ENCODE results near the gene ETV7. TPM values are rescaled to one million over a fixed set of nuclear protein-coding genes. Genes with fewer than 3 reads are reported as not detected.

The ETV7 gene
- total RNA-seq, 1 donor from 2014 or later: 0.47 TPM

DNA sequence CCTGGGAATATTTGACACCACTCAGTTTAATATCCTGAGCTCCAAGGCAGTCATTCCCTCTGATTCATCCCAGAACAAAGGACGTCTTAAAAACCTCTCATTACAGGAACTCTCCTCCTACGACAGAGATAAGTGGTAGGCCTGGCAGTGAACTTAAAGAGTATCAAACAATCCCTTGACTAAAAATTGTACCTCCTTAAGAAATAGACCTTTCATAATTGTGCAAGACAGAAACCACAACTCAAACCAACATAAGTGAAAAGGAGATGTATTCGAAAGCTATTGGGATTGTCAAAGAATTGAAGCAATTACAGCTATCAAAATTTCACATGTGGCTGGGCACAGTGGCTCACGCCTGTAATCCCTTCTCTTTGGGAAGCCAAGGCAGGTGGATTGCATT lies 31.6 kb downstream of the ETV7 start:
- Mint-ChIP-seq H3K4me1 (ENCODE audit: low read depth) (peaks cover 38% of the 10 kb centered on the region), H3K27ac (peak overlapping the region; percentile 50), H3K36me3 (ENCODE audit: low read depth) (peaks cover 2% of the 10 kb centered on the region), H3K27me3 (ENCODE audit: insufficient read depth) (peaks cover 40% of the 10 kb centered on the region), H3K9me3 (peaks cover 10% of the 10 kb centered on the region), H3K4me3 (no peak overlapping the region)
- no peak for DNase-seq (ENCODE audit: low spot score)
- intact Hi-C loops (cut with micrococcal nuclease): no loop called here

DNA sequence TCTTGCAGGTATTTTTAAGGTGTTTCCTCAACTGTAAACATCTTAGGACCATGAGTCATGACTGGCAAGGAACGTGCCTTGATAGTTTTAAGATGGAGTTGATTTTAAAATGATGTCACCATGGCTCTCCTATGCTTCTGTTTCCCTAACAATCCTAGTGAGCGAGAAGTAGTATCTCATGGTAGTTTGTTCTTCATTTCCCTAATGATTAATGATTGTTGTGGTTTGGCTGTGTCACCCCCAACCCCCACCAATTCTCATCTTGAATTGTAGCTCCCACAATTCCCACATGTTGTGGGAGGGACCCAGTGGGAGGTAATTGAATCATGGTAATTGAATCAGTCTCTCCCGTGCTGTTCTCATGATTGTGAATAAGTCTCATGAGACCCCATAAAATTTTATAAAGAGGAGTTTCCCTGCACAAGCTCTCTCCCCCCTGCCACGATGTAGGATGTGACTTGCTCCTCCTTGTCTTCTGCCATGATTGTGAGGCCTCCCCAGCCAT lies 34.0 kb downstream of the ETV7 start:
- no peak overlapping the region for H3K27ac Mint-ChIP-seq
- H3K36me3 Mint-ChIP-seq (ENCODE audit: low read depth): peaks cover 2% of the 10 kb centered on the region
- no peak overlapping the region for H3K4me3 Mint-ChIP-seq
- peaks cover 25% of the 10 kb centered on the region for H3K4me1 Mint-ChIP-seq (ENCODE audit: low read depth)
- H3K9me3 Mint-ChIP-seq: peaks cover 10% of the 10 kb centered on the region
- H3K27me3 Mint-ChIP-seq (ENCODE audit: insufficient read depth): peaks cover 50% of the 10 kb centered on the region
- DNase-seq (ENCODE audit: low spot score): no peak
- intact Hi-C loops (cut with micrococcal nuclease): no loop called here

GRCh38 chr6:36352477-36353157 lies 34.9 kb downstream of the ETV7 start:
- Mint-ChIP-seq H3K27ac (no peak overlapping the region), H3K9me3 (peaks cover 10% of the 10 kb centered on the region), H3K4me3 (no peak overlapping the region), H3K4me1 (ENCODE audit: low read depth) (peaks cover 16% of the 10 kb centered on the region), H3K27me3 (ENCODE audit: insufficient read depth) (peaks cover 52% of the 10 kb centered on the region), H3K36me3 (ENCODE audit: low read depth) (peaks cover 2% of the 10 kb centered on the region)
- DNase-seq (ENCODE audit: low spot score): no peak
- intact Hi-C loops (cut with micrococcal nuclease): no loop called here

DNA sequence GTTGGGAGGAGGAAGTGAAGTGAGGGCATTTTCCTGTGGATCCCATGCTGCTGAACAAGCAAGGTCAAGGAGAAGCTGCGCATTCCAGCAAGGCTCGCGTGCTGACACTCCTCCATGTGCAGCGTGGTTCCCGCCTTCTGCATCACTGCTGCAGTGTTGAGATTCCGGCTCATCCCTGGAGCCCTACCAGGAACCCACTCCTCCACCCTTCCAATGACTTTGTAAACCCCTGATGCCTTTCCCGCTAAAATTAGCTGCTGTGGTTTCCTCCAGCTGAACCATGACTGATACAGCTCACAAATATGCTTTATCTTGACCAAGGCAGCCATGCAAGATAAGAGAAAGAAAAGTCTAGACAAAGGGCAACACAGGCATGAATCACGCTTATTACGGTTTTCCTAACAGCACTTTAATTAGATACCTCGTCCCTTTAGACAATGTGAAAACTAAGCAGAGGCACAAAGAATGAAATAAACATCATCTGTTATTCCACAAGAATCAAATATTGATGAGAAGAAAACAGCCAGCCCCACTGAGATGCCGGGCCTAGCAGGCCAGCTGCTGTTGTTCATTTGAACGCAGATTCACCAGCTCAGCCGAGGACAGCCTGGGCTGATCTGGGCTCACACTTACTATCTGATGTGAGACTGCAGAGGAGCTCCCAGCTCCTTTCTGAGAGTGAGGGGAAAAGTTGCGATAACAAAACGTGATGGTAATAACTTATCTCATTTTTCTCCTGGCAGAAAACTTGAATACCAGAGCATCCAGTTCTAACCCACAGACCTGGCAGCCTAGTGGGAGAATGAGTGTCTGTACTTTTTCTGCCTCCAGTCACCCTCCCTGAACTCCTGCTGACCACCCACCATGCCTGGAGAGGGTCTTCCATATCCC lies 36.5 kb downstream of the ETV7 start:
- no peak for DNase-seq (ENCODE audit: low spot score)
- Mint-ChIP-seq H3K9me3 (peaks cover 10% of the 10 kb centered on the region), H3K4me1 (ENCODE audit: low read depth) (peaks cover 6% of the 10 kb centered on the region), H3K27ac (no peak overlapping the region), H3K36me3 (ENCODE audit: low read depth) (peaks cover 2% of the 10 kb centered on the region), H3K27me3 (ENCODE audit: insufficient read depth) (peaks cover 52% of the 10 kb centered on the region), H3K4me3 (no peak overlapping the region)
- intact Hi-C loops (cut with micrococcal nuclease): no loop called here

DNA sequence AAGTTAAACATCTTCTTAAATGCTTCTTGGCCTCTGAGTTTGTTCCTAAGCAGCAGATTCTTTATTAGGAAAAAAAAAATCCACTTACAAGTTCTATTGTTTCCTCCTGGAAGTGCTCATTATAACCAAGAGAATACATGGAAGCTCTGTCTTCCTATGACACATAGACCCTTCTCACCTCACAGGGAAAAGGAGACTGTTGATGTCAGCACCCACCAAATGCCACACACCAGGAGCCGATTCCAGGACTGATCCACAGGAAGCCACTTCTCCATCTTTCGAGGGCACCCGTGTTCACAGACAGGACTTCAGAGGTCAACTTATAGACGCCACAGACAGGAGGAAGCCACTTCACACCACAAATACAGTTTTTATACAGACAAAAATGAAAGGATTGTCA lies 37.4 kb downstream of the ETV7 start:
- intact Hi-C loops (cut with micrococcal nuclease): no loop called here
- DNase-seq (ENCODE audit: low spot score): no peak
- Mint-ChIP-seq H3K9me3 (peaks cover 10% of the 10 kb centered on the region), H3K4me3 (no peak overlapping the region), H3K27me3 (ENCODE audit: insufficient read depth) (peaks cover 46% of the 10 kb centered on the region), H3K4me1 (ENCODE audit: low read depth) (no peaks in the 10 kb centered on the region), H3K27ac (no peak overlapping the region), H3K36me3 (ENCODE audit: low read depth) (peaks cover 2% of the 10 kb centered on the region)

DNA sequence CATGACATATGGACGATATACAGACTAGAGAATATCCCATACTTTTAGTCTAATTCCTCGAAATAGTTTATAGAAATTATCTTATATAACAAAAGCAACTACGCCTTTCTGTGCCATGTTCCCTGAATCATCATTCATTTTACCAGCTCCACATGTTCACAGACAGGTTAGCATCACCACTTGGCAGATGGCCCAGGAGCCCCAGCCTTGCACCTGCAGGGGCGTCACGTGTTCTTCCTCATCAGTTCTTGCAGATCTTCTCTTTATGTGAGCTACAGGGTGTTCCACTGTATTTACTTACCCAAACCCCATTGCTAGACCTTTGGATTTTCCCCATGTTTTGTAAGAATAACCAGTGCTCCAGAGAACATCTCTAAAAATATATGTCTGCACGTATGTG lies 38.2 kb downstream of the ETV7 start:
- no peak for DNase-seq (ENCODE audit: low spot score)
- Mint-ChIP-seq H3K4me3 (no peak overlapping the region), H3K27me3 (ENCODE audit: insufficient read depth) (peaks cover 39% of the 10 kb centered on the region)

DNA sequence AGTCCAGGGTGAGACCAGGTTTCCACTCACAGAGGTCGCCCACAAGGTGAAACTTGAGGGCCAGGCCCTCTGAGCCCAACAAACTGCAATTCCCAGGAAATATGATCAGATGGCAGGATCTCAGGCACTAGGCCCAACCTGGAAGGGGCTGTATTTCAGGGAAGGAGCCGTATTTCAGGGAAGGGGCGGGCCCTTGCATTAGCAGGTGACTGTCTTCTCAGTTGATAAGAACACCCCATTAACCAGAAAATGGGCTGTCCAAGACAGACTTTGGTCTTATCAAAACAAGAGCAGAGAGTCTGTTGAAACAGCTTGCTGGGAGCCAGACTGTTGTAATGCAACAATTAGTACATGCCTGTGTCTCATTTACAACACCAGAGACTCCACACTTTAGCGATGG lies 39.8 kb downstream of the ETV7 start:
- H3K4me1 Mint-ChIP-seq (ENCODE audit: low read depth): no peaks in the 10 kb centered on the region
- DNase-seq (ENCODE audit: low spot score): no peak
- H3K9me3 Mint-ChIP-seq: peaks cover 3% of the 10 kb centered on the region
- H3K27me3 Mint-ChIP-seq (ENCODE audit: insufficient read depth): peaks cover 28% of the 10 kb centered on the region
- intact Hi-C loops (cut with micrococcal nuclease): no loop called here
- H3K36me3 Mint-ChIP-seq (ENCODE audit: low read depth): no peaks in the 10 kb centered on the region
- no peak overlapping the region for H3K27ac Mint-ChIP-seq
- H3K4me3 Mint-ChIP-seq: no peak overlapping the region

More for the DNA sequence above, 38.2 kb downstream of the ETV7 start:
- H3K9me3 Mint-ChIP-seq: peaks cover 10% of the 10 kb centered on the region
- no peaks in the 10 kb centered on the region for H3K4me1 Mint-ChIP-seq (ENCODE audit: low read depth)
- intact Hi-C loops (cut with micrococcal nuclease): no loop called here
- peaks cover 2% of the 10 kb centered on the region for H3K36me3 Mint-ChIP-seq (ENCODE audit: low read depth)
- no peak overlapping the region for H3K27ac Mint-ChIP-seq

DNA sequence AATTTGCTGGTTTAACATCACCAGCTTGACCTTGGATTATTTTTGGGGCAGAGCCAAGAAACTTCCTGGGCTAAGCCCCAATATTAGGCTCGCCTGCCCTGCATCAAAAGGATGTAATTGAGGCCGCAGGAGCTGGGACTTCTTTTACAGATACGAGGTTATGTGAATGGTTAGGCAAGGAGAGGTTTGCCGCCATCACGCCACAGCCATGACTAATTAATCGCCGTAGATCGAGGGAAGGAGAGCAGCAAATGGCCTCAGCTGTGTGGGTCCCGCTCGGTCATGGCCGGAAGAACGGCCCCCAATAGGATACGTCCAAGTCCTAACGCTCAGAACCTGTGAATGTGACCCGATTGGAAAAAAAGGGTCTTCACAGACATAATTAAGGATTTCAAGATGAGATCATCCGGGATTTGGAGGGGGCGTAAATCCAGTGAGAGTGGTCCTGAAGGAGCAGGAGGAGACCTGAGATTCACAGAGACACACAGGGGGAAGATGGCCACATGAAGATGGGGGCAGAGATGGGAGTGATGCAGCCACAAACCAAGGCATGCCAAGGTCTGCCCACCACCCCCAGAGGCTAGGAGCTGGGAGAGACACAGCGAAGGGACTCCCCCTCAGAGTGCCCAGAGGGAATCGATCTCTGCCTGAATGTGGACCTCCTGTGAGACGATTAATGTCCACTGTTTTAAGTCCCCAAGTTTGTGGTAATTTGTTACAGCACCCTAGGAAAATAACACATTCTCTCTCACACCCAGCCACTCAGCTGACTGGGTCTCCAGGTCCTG lies 40.8 kb downstream of the ETV7 start:
- no peak for DNase-seq (ENCODE audit: low spot score)
- Mint-ChIP-seq H3K4me3 (no peak overlapping the region), H3K9me3 (no peaks in the 10 kb centered on the region), H3K27me3 (ENCODE audit: insufficient read depth) (peaks cover 33% of the 10 kb centered on the region), H3K36me3 (ENCODE audit: low read depth) (no peaks in the 10 kb centered on the region), H3K27ac (no peak overlapping the region), H3K4me1 (ENCODE audit: low read depth) (peaks cover 5% of the 10 kb centered on the region)
- intact Hi-C loops (cut with micrococcal nuclease): no loop called here

DNA sequence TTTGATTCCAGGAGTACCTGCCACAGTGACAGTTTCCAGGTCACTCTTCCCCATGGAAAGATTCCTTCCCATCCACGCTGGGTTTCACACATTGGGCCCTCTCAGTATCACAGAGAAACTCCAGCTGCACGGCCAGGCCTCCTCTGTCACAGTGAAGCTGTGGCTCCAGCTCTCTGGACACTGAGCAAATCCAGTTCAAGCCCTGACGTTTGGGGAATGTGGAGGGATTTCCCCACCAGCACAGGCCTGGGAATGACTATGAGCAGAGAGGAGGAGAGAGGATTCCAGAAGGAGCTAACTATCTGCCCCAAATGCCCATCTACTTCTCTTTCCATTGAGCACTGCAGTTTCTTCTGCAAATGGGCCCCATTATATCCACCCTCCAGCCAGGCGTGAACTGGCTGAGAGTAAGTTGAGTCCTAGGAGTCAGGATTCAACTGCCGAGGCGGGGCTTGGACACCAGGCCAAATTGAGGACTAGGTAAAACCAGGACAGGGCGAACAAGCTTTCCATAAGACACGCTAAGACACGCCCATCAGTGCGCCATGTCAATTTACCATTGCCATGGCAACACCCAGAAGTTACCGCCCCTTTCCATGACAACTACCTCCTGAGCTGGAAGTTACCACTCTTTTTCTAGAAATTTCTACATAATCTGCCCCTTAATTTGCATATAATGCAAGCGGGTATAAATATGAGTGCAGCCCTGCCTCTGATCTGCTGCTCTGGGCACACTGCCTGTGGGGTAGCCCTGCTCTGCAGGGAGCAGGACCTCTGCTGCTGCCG lies 41.6 kb downstream of the ETV7 start:
- no peak for DNase-seq (ENCODE audit: low spot score)
- Mint-ChIP-seq H3K36me3 (ENCODE audit: low read depth) (no peaks in the 10 kb centered on the region), H3K4me1 (ENCODE audit: low read depth) (peaks cover 7% of the 10 kb centered on the region), H3K4me3 (no peak overlapping the region), H3K9me3 (no peaks in the 10 kb centered on the region), H3K27me3 (ENCODE audit: insufficient read depth) (peaks cover 38% of the 10 kb centered on the region), H3K27ac (no peak overlapping the region)
- intact Hi-C loops (cut with micrococcal nuclease): no loop called here

- intact Hi-C loops (cut with micrococcal nuclease): no loop called here
- Mint-ChIP-seq H3K36me3 (ENCODE audit: low read depth) (no peaks in the 10 kb centered on the region), H3K9me3 (no peaks in the 10 kb centered on the region), H3K27me3 (ENCODE audit: insufficient read depth) (peaks cover 29% of the 10 kb centered on the region), H3K4me1 (ENCODE audit: low read depth) (peaks cover 10% of the 10 kb centered on the region), H3K27ac (no peak overlapping the region), H3K4me3 (no peak overlapping the region)
- no peak for DNase-seq (ENCODE audit: low spot score)
Measured at GRCh38 chr6:36343109-36343680, 44.3 kb downstream of the ETV7 start.

DNA sequence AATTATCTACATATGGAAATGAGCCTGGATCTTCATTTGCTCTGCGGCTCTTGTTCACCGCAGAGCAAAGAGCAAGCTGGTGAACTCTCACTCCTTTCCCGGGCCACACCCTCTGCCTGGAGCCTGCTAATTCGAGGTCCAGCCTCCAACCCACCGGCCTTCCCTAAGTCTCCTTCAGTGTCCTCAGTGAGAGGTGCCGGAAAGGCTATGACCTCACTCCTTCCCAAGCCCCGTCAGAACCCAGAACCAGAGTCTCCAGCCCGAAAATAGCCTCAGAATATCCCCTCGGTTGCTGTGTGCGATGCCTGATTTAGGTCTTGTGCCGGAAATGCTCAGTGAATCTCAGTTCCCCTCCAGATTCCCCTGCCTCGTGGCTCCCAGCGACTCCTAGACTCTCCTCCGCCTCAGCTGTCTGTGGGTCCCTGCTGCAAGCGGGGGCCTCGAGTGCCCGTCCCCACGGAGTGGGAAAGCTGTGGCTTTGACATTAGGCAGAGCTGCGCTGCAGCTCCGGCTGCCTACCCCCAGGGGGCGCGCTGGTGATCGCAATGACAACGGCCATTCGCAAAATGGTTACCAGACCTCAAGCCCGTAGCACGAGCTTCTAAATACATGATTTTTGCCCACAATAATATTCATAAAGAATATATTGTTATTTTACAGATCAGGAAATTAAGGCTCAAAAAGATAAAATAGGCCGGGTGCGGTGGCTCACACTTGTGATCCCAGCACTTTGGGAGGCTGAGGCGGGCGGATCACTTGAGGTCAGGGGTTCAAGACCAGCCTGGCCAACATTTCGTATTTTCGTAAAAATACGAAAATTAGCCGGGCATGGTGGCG lies 46.6 kb downstream of the ETV7 start:
- Mint-ChIP-seq H3K9me3 (no peaks in the 10 kb centered on the region), H3K36me3 (ENCODE audit: low read depth) (no peaks in the 10 kb centered on the region), H3K4me3 (peak overlapping the region; percentile 51), H3K27ac (no peak overlapping the region), H3K4me1 (ENCODE audit: low read depth) (peaks cover 17% of the 10 kb centered on the region), H3K27me3 (ENCODE audit: insufficient read depth) (peaks cover 27% of the 10 kb centered on the region)
- intact Hi-C loops (cut with micrococcal nuclease): loop anchor here (1.0 kb wide), 1 partner anchor 19 kb away; no protein-coding TSS in a partner anchor
- peak; percentile 59 for DNase-seq (ENCODE audit: low spot score)
